IMR-90 (cell line): ENCODE data around the gene CCDC146.

ENCODE experiments used
- CEBPB ChIP-seq: IDR thresholded peaks from 2 replicates; pipeline ENCODE4 v1.6.1; 2012; ENCODE audit warnings: low read depth, low read length, improper control_type of control experiment
- CHD1 ChIP-seq: IDR thresholded peaks from 2 replicates; pipeline ENCODE4 v1.6.1; 2012; ENCODE audit warnings: low read depth, low read length, improper control_type of control experiment
- ELK1 ChIP-seq: fragments of 150-350 bp; IDR thresholded peaks from 2 replicates; pipeline ENCODE4 v1.6.1; 2016; ENCODE audit warnings: low read depth, mild to moderate bottlenecking, low read length, moderate library complexity, borderline replicate concordance
- MAZ ChIP-seq: IDR thresholded peaks from 2 replicates; pipeline ENCODE4 v1.6.1; 2012; ENCODE audit warnings: low read depth, mild to moderate bottlenecking, low read length, improper control_type of control experiment, moderate library complexity, borderline replicate concordance
- MXI1 ChIP-seq: IDR thresholded peaks from 2 replicates; pipeline ENCODE4 v1.6.1; 2012; ENCODE audit warnings: low read depth, mild to moderate bottlenecking, low read length, moderate library complexity, borderline replicate concordance
- NFE2L2 ChIP-seq: fragments of 150-350 bp; IDR thresholded peaks from 2 replicates; pipeline ENCODE4 v1.6.1; 2016; ENCODE audit warnings: low read depth, mild to moderate bottlenecking, low read length
- POLR2A ChIP-seq: IDR thresholded peaks from 2 replicates; pipeline ENCODE4 v1.6.1; 2012; ENCODE audit warnings: mild to moderate bottlenecking, low read depth, low read length
- RAD21 ChIP-seq: IDR thresholded peaks from 2 replicates; pipeline ENCODE4 v1.6.1; 2012; ENCODE audit warnings: low read length, improper control_type of control experiment
- SMC3 ChIP-seq: fragments of 150-350 bp; IDR thresholded peaks from 2 replicates; pipeline ENCODE4 v1.6.1; 2016; ENCODE audit warnings: low read depth, mild to moderate bottlenecking, antibody characterized with exemption, low read length, moderate library complexity
- USF2 ChIP-seq: fragments of 150-350 bp; IDR thresholded peaks from 2 replicates; pipeline ENCODE4 v1.6.1; 2017; ENCODE audit warnings: mild to moderate bottlenecking, antibody characterized with exemption, low read length, low read depth
- TF ChIP-seq, protein P1 (sequence below): conservative IDR thresholded peaks from 2 replicates; pipeline ENCODE4 v1.5.1; 2012; ENCODE audit warnings: mild to moderate bottlenecking, low read depth, low read length, improper control_type of control experiment

GRCh38 chr7:77338883-77339629, 216.6 kb downstream of the CCDC146 start:
- no peak for TF ChIP-seq POLR2A
- TF ChIP-seq, protein P1, sequence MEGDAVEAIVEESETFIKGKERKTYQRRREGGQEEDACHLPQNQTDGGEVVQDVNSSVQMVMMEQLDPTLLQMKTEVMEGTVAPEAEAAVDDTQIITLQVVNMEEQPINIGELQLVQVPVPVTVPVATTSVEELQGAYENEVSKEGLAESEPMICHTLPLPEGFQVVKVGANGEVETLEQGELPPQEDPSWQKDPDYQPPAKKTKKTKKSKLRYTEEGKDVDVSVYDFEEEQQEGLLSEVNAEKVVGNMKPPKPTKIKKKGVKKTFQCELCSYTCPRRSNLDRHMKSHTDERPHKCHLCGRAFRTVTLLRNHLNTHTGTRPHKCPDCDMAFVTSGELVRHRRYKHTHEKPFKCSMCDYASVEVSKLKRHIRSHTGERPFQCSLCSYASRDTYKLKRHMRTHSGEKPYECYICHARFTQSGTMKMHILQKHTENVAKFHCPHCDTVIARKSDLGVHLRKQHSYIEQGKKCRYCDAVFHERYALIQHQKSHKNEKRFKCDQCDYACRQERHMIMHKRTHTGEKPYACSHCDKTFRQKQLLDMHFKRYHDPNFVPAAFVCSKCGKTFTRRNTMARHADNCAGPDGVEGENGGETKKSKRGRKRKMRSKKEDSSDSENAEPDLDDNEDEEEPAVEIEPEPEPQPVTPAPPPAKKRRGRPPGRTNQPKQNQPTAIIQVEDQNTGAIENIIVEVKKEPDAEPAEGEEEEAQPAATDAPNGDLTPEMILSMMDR, result no peak
- TF ChIP-seq USF2, result no peak
- TF ChIP-seq MAZ, result no peak
- TF ChIP-seq SMC3, result no peak
- no peak for TF ChIP-seq CHD1
- TF ChIP-seq MXI1, result no peak
- peak; percentile 83 for TF ChIP-seq CEBPB
- no peak for TF ChIP-seq NFE2L2
- no peak for TF ChIP-seq ELK1
- no peak for TF ChIP-seq RAD21
